ENCODE data around the gene FLVCR2. TPM values are rescaled to one million over a fixed set of nuclear protein-coding genes. Genes with fewer than 3 reads are reported as not detected.
A peak's percentile ranks its signal among the peaks of the same experiment; 100 is the strongest.

Gene FLVCR2
- total RNA-seq, 1 experiment from 2014 or later: 6.6 TPM

- ATAC-seq (no peak), DNase-seq (ENCODE audit: low spot score) (no peak)
- no peak for TF ChIP-seq GABPB1 (CRISPR knock-in tag; IDR thresholded peaks at IDR 0.05)
- TF ChIP-seq, protein P1, sequence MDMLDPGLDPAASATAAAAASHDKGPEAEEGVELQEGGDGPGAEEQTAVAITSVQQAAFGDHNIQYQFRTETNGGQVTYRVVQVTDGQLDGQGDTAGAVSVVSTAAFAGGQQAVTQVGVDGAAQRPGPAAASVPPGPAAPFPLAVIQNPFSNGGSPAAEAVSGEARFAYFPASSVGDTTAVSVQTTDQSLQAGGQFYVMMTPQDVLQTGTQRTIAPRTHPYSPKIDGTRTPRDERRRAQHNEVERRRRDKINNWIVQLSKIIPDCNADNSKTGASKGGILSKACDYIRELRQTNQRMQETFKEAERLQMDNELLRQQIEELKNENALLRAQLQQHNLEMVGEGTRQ (CRISPR knock-in tag; IDR thresholded peaks at IDR 0.05): no peak
- TF ChIP-seq, protein P2, sequence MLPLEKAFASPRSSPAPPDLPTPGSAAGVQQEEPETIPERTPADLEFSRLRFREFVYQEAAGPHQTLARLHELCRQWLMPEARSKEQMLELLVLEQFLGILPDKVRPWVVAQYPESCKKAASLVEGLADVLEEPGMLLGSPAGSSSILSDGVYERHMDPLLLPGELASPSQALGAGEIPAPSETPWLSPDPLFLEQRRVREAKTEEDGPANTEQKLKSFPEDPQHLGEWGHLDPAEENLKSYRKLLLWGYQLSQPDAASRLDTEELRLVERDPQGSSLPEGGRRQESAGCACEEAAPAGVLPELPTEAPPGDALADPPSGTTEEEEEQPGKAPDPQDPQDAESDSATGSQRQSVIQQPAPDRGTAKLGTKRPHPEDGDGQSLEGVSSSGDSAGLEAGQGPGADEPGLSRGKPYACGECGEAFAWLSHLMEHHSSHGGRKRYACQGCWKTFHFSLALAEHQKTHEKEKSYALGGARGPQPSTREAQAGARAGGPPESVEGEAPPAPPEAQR (CRISPR knock-in tag; IDR thresholded peaks at IDR 0.05): no peak
- TF ChIP-seq, protein P3, sequence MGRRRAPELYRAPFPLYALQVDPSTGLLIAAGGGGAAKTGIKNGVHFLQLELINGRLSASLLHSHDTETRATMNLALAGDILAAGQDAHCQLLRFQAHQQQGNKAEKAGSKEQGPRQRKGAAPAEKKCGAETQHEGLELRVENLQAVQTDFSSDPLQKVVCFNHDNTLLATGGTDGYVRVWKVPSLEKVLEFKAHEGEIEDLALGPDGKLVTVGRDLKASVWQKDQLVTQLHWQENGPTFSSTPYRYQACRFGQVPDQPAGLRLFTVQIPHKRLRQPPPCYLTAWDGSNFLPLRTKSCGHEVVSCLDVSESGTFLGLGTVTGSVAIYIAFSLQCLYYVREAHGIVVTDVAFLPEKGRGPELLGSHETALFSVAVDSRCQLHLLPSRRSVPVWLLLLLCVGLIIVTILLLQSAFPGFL (CRISPR knock-in tag; IDR thresholded peaks at IDR 0.05; ENCODE audit: borderline replicate concordance): no peak
- TF ChIP-seq ZNF121 (CRISPR knock-in tag; IDR thresholded peaks at IDR 0.05): no peak
- H3K27ac Mint-ChIP-seq: no peak overlapping the region
- no peaks in the 10 kb centered on the region for H3K36me3 Mint-ChIP-seq
- ChIA-PET CTCF (no interaction called here), POLR2A (no interaction called here)
- no peak overlapping the region for H3K4me3 Mint-ChIP-seq
- H3K27me3 Mint-ChIP-seq (ENCODE audit: low read depth): no peaks in the 10 kb centered on the region
- H3K4me1 Mint-ChIP-seq: no peaks in the 10 kb centered on the region
- no peaks in the 10 kb centered on the region for H3K9me3 Mint-ChIP-seq
Measured at GRCh38 chr14:75533791-75534555, 44.4 kb upstream of the FLVCR2 start.

DNA sequence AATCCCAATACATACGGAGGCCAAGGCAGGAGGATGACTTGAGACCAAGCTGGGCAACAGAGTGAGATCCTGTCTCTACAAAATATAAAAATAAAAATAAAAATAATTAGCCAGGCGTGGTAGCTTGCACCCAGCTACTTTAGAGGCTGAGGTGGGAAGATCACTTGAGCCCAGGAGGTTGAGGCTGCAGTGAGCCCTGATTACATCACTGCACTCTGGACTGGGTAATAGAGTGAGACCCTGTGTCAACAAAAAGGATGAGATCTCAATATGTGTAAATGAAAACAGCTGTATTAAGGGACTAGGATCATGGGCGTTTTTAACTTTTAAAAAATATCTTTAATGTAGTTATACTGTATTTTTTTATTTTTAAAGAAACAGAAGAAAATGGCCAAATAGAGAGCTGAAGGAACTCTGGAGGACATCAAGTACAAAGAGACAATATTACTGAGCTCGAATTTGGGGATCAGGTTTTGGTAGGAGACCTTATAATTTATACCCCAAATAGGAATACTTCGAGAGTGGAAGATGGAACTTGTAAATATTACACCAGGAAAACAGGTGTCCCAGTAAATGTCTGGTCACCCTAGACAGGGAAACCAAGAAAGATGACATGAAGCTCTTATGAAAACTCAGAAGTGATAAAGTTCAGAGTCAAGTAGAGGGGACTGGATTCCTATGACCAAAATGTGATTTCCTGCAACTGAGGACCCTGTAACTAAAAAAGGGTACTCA, 43.1 kb upstream of the FLVCR2 start:
- Mint-ChIP-seq H3K27me3 (ENCODE audit: low read depth) (no peaks in the 10 kb centered on the region), H3K36me3 (no peaks in the 10 kb centered on the region), H3K4me3 (no peak overlapping the region), H3K27ac (no peak overlapping the region), H3K9me3 (no peaks in the 10 kb centered on the region), H3K4me1 (no peaks in the 10 kb centered on the region)
- CTCF ChIA-PET: interaction anchor here (0.9 to 3.8 kb wide), 3 partner anchors 9 to 26 kb away, joined by 3 to 16 read pairs (median 3); no protein-coding TSS in a partner anchor
- TF ChIP-seq, protein P4, sequence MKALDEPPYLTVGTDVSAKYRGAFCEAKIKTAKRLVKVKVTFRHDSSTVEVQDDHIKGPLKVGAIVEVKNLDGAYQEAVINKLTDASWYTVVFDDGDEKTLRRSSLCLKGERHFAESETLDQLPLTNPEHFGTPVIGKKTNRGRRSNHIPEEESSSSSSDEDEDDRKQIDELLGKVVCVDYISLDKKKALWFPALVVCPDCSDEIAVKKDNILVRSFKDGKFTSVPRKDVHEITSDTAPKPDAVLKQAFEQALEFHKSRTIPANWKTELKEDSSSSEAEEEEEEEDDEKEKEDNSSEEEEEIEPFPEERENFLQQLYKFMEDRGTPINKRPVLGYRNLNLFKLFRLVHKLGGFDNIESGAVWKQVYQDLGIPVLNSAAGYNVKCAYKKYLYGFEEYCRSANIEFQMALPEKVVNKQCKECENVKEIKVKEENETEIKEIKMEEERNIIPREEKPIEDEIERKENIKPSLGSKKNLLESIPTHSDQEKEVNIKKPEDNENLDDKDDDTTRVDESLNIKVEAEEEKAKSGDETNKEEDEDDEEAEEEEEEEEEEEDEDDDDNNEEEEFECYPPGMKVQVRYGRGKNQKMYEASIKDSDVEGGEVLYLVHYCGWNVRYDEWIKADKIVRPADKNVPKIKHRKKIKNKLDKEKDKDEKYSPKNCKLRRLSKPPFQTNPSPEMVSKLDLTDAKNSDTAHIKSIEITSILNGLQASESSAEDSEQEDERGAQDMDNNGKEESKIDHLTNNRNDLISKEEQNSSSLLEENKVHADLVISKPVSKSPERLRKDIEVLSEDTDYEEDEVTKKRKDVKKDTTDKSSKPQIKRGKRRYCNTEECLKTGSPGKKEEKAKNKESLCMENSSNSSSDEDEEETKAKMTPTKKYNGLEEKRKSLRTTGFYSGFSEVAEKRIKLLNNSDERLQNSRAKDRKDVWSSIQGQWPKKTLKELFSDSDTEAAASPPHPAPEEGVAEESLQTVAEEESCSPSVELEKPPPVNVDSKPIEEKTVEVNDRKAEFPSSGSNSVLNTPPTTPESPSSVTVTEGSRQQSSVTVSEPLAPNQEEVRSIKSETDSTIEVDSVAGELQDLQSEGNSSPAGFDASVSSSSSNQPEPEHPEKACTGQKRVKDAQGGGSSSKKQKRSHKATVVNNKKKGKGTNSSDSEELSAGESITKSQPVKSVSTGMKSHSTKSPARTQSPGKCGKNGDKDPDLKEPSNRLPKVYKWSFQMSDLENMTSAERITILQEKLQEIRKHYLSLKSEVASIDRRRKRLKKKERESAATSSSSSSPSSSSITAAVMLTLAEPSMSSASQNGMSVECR (CRISPR knock-in tag; IDR thresholded peaks at IDR 0.05; ENCODE audit: borderline replicate concordance): no peak
- TF ChIP-seq GABPB1 (CRISPR knock-in tag; IDR thresholded peaks at IDR 0.05): peak; percentile 43; the same call in 1 of the 2 replicates
- ATAC-seq (no peak), DNase-seq (ENCODE audit: low spot score) (no peak)
- POLR2A ChIA-PET: no interaction called here

GRCh38 chr14:75537071-75537470, 41.3 kb upstream of the FLVCR2 start:
- no peaks in the 10 kb centered on the region for H3K27me3 Mint-ChIP-seq (ENCODE audit: low read depth)
- ChIA-PET CTCF (interaction anchor here (1.1 to 3.8 kb wide), 2 partner anchors 24 to 369 kb away, joined by 3 to 16 read pairs; no protein-coding TSS in a partner anchor), POLR2A (interaction anchor here (0.6 kb wide), 1 partner anchor 399 kb away, joined by 4 read pairs; no protein-coding TSS in a partner anchor)
- no peaks in the 10 kb centered on the region for H3K4me1 Mint-ChIP-seq
- no peaks in the 10 kb centered on the region for H3K36me3 Mint-ChIP-seq
- H3K27ac Mint-ChIP-seq: no peak overlapping the region
- TF ChIP-seq TP53 (CRISPR knock-in tag; IDR thresholded peaks at IDR 0.05) (no peak), JUN (CRISPR knock-in tag; IDR thresholded peaks at IDR 0.05) (no peak), ELF4 (CRISPR knock-in tag; IDR thresholded peaks at IDR 0.05; ENCODE audit: low read depth) (no peak)
- TF ChIP-seq, protein P5, sequence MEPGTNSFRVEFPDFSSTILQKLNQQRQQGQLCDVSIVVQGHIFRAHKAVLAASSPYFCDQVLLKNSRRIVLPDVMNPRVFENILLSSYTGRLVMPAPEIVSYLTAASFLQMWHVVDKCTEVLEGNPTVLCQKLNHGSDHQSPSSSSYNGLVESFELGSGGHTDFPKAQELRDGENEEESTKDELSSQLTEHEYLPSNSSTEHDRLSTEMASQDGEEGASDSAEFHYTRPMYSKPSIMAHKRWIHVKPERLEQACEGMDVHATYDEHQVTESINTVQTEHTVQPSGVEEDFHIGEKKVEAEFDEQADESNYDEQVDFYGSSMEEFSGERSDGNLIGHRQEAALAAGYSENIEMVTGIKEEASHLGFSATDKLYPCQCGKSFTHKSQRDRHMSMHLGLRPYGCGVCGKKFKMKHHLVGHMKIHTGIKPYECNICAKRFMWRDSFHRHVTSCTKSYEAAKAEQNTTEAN (CRISPR knock-in tag; IDR thresholded peaks at IDR 0.05): no peak
- ATAC-seq (no peak), DNase-seq (ENCODE audit: low spot score) (no peak)
- no peak overlapping the region for H3K4me3 Mint-ChIP-seq
- H3K9me3 Mint-ChIP-seq: no peaks in the 10 kb centered on the region
